22Rv1 (cell line): ENCODE measurements around the gene TPRG1.
A peak's percentile ranks its signal among the peaks of the same experiment; 100 is the strongest.

Experiments
- H3K27ac ChIP-seq: fragments of 450-650 bp; 2 replicates; pipeline ENCODE4 v1.5.1; 2017
- ZFX ChIP-seq: fragments of 450-650 bp; IDR thresholded peaks from 2 replicates; pipeline ENCODE4 v1.6.1; 2017; ENCODE audit warnings: antibody characterized with exemption, borderline replicate concordance
- TF ChIP-seq, protein P1 (sequence below): fragments of 450-650 bp; IDR thresholded peaks from 2 replicates; pipeline ENCODE4 v1.5.1; 2017; ENCODE audit warnings: mild to moderate bottlenecking

The TPRG1 gene

DNA sequence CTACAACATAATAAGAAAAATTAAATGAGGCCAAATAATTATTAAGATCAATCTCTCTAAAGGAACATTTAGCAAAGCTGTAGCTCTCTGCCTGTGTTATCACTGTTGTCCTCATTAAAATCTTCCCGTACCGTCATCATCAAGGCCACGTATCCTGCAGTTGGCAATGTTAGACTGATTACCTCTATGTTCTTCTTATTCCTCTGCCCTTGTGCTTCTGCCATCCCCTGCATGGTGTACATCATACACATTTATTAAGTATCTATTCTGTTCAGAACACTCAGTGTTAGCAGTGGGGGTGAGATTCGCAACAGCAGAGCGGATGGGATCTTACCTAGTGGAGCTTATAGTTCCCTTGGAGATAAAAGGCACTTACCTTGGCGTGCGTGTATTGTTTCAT, 12.8 kb downstream of the TPRG1 start:
- TF ChIP-seq ZFX: no peak
- TF ChIP-seq, protein P1, sequence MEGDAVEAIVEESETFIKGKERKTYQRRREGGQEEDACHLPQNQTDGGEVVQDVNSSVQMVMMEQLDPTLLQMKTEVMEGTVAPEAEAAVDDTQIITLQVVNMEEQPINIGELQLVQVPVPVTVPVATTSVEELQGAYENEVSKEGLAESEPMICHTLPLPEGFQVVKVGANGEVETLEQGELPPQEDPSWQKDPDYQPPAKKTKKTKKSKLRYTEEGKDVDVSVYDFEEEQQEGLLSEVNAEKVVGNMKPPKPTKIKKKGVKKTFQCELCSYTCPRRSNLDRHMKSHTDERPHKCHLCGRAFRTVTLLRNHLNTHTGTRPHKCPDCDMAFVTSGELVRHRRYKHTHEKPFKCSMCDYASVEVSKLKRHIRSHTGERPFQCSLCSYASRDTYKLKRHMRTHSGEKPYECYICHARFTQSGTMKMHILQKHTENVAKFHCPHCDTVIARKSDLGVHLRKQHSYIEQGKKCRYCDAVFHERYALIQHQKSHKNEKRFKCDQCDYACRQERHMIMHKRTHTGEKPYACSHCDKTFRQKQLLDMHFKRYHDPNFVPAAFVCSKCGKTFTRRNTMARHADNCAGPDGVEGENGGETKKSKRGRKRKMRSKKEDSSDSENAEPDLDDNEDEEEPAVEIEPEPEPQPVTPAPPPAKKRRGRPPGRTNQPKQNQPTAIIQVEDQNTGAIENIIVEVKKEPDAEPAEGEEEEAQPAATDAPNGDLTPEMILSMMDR: no peak
- H3K27ac ChIP-seq: no peak overlapping the region

- no peak overlapping the region for H3K27ac ChIP-seq
- TF ChIP-seq, protein P1: no peak
These were observed 14.3 kb downstream of the TPRG1 start for GRCh38 chr3:189186101-189186500.

GRCh38 chr3:189188466-189188865, 16.7 kb downstream of the TPRG1 start:
- no peak for TF ChIP-seq ZFX
- TF ChIP-seq, protein P1: no peak
- peak overlapping the region; percentile 42 for H3K27ac ChIP-seq

- H3K27ac ChIP-seq: no peak overlapping the region
- TF ChIP-seq, protein P1: no peak
- TF ChIP-seq ZFX: no peak
These were observed 21.0 kb downstream of the TPRG1 start for GRCh38 chr3:189192725-189193124.

DNA sequence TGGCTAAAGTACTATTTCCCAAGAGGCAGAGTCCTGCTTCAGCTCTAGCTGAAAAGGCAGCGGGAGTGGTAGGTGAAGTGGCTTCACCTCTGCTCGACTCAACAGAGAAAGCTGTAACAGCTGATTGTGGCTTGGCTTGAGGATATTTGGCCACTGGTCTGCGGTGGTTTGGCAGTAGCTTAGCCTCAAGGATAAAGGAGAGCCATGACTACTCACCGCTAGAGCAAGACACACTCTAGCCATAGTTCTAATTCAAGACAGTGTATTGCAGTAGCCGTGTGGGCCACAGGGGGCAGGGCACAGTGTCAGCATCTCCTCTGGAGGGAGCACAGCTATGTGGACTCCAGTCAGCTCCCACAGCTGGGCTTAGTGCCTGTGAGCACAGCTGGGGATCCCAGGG, 23.5 kb downstream of the TPRG1 start:
- TF ChIP-seq ZFX: no peak
- TF ChIP-seq, protein P1: peak; percentile 55
- no peak overlapping the region for H3K27ac ChIP-seq

- H3K27ac ChIP-seq: no peak overlapping the region
- TF ChIP-seq, protein P1: no peak
- TF ChIP-seq ZFX: no peak
These were observed 30.3 kb downstream of the TPRG1 start for GRCh38 chr3:189202106-189202505.

DNA sequence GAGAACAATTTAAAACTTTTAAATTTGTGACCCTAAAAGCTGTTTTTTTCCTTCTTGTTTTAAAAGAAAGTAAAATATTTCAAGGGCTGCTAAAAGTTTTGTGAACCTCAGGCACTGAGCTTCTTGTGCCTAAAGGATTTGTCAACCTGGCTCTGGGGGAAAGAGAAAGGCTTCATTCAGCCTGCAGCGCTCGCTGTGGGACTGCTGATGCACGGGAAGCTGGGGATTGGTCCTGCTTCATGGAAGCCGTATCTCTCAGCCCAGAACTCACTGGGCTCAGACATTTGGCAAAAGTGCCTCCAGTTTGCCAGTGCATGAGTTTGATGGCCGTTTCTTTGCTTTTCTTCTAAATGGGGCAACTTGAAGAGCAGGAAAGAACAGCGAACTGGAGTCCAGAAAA, 30.8 kb downstream of the TPRG1 start:
- H3K27ac ChIP-seq: no peak overlapping the region
- TF ChIP-seq, protein P1: no peak
- no peak for TF ChIP-seq ZFX
